ENCODE results near the gene CREB5. TPM values are rescaled to one million over a fixed set of nuclear protein-coding genes. Genes with fewer than 3 reads are reported as not detected.

The CREB5 gene
- total RNA-seq, 1 experiment from 2014 or later: 40.5 TPM

GRCh38 chr7:28707291-28707690 lies 295.0 kb downstream of the CREB5 start:
- Mint-ChIP-seq H3K9me3 (ENCODE audit: unreplicated experiment) (no peaks in the 10 kb centered on the region), H3K36me3 (ENCODE audit: insufficient read depth, unreplicated experiment) (no peaks in the 10 kb centered on the region), H3K27me3 (ENCODE audit: insufficient read depth, unreplicated experiment) (no peaks in the 10 kb centered on the region), H3K4me3 (ENCODE audit: unreplicated experiment) (no peak overlapping the region), H3K4me1 (ENCODE audit: insufficient read depth, unreplicated experiment) (no peaks in the 10 kb centered on the region), H3K27ac (ENCODE audit: low read depth, unreplicated experiment) (no peak overlapping the region)
- BruUV-seq (replicated peaks): no TSS peak
- intact Hi-C loops (cut with micrococcal nuclease): no loop called here
- POLR2A ChIA-PET: interaction anchor here (1.3 kb wide), 1 partner anchor 360 kb away, joined by 3 read pairs; no protein-coding TSS in a partner anchor
- CTCF ChIA-PET: no interaction called here
- no peak for DNase-seq (ENCODE audit: unreplicated experiment)
- no peak for TF ChIP-seq CTCF (IDR thresholded peaks at IDR 0.05; ENCODE audit: unreplicated experiment)

GRCh38 chr7:28708033-28708951 lies 296.0 kb downstream of the CREB5 start:
- H3K9me3 Mint-ChIP-seq (ENCODE audit: unreplicated experiment): no peaks in the 10 kb centered on the region
- H3K4me1 Mint-ChIP-seq (ENCODE audit: insufficient read depth, unreplicated experiment): no peaks in the 10 kb centered on the region
- POLR2A ChIA-PET: interaction anchor here (0.7 to 1.2 kb wide), 2 partner anchors 11 to 31 kb away, joined by 3 to 4 read pairs; no protein-coding TSS in a partner anchor
- DNase-seq (ENCODE audit: unreplicated experiment): no peak
- H3K27me3 Mint-ChIP-seq (ENCODE audit: insufficient read depth, unreplicated experiment): no peaks in the 10 kb centered on the region
- H3K4me3 Mint-ChIP-seq (ENCODE audit: unreplicated experiment): no peak overlapping the region
- TF ChIP-seq CTCF (IDR thresholded peaks at IDR 0.05; ENCODE audit: unreplicated experiment): no peak
- no peak overlapping the region for H3K27ac Mint-ChIP-seq (ENCODE audit: low read depth, unreplicated experiment)
- no TSS peak for BruUV-seq (replicated peaks)
- no peaks in the 10 kb centered on the region for H3K36me3 Mint-ChIP-seq (ENCODE audit: insufficient read depth, unreplicated experiment)
- CTCF ChIA-PET: interaction anchor here (0.5 to 1.2 kb wide), 2 partner anchors 240 to 410 kb away, joined by 3 read pairs; no protein-coding TSS in a partner anchor
- intact Hi-C loops (cut with micrococcal nuclease): no loop called here

- no peak overlapping the region for H3K4me3 Mint-ChIP-seq (ENCODE audit: unreplicated experiment)
- no peak for TF ChIP-seq CTCF (IDR thresholded peaks at IDR 0.05; ENCODE audit: unreplicated experiment)
- intact Hi-C loops (cut with micrococcal nuclease): no loop called here
- H3K27ac Mint-ChIP-seq (ENCODE audit: low read depth, unreplicated experiment): no peak overlapping the region
- no peaks in the 10 kb centered on the region for H3K4me1 Mint-ChIP-seq (ENCODE audit: insufficient read depth, unreplicated experiment)
- DNase-seq (ENCODE audit: unreplicated experiment): no peak
- BruUV-seq (replicated peaks): no TSS peak
- POLR2A ChIA-PET: interaction anchor here (0.7 to 1.2 kb wide), 2 partner anchors 10 to 727 kb away, joined by 3 to 4 read pairs; no protein-coding TSS in a partner anchor
- no peaks in the 10 kb centered on the region for H3K36me3 Mint-ChIP-seq (ENCODE audit: insufficient read depth, unreplicated experiment)
- no peaks in the 10 kb centered on the region for H3K27me3 Mint-ChIP-seq (ENCODE audit: insufficient read depth, unreplicated experiment)
- H3K9me3 Mint-ChIP-seq (ENCODE audit: unreplicated experiment): no peaks in the 10 kb centered on the region
- CTCF ChIA-PET: interaction anchor here (0.6 kb wide), 1 partner anchor 1744 kb away, joined by 3 read pairs; no protein-coding TSS in a partner anchor
These were observed 297.4 kb downstream of the CREB5 start for GRCh38 chr7:28709748-28710147.

- Mint-ChIP-seq H3K36me3 (ENCODE audit: insufficient read depth, unreplicated experiment) (no peaks in the 10 kb centered on the region), H3K4me3 (ENCODE audit: unreplicated experiment) (no peak overlapping the region), H3K27ac (ENCODE audit: low read depth, unreplicated experiment) (no peak overlapping the region), H3K4me1 (ENCODE audit: insufficient read depth, unreplicated experiment) (no peaks in the 10 kb centered on the region), H3K27me3 (ENCODE audit: insufficient read depth, unreplicated experiment) (no peaks in the 10 kb centered on the region), H3K9me3 (ENCODE audit: unreplicated experiment) (no peaks in the 10 kb centered on the region)
- CTCF ChIA-PET: interaction anchor here (0.6 kb wide), 3 partner anchors 335 to 733 kb away, joined by 3 to 4 read pairs (median 3); no protein-coding TSS in a partner anchor
- DNase-seq (ENCODE audit: unreplicated experiment): no peak
- no TSS peak for BruUV-seq (replicated peaks)
- intact Hi-C loops (cut with micrococcal nuclease): no loop called here
- TF ChIP-seq CTCF (IDR thresholded peaks at IDR 0.05; ENCODE audit: unreplicated experiment): no peak
- POLR2A ChIA-PET: interaction anchor here (0.7 kb wide), 1 partner anchor 22 kb away, joined by 3 read pairs; no protein-coding TSS in a partner anchor
These were observed 298.8 kb downstream of the CREB5 start for GRCh38 chr7:28711114-28711513.
